A673 (cell line): ENCODE results near the gene FHIT. TPM values are rescaled to one million over a fixed set of nuclear protein-coding genes. Genes with fewer than 3 reads are reported as not detected.

Experiments
- BruUV-seq: library from RNA; stranded (reverse); fragments of 400-500 nt; replicated peaks from 2 replicates; lab custom pipeline; 2021; lab: Mats Ljungman, UMichigan
- CTCF ChIA-PET: fragments of 300-600 bp; sonication (Branson Sonifier 250); formaldehyde crosslinking; loops from one replicate; lab custom pipeline; 2022; ENCODE audit warnings: antibody characterized with exemption; lab: Charles Lee
- POLR2A ChIA-PET: fragments of 300-600 bp; sonication (Branson Sonifier 250); formaldehyde crosslinking; loops from one replicate; lab custom pipeline; 2022; ENCODE audit warnings: antibody characterized with exemption; ENCODE audit not compliant: low non-redundant PET; lab: Charles Lee
- DNase-seq: peaks from one replicate; pipeline ENCODE4 v3.0.0-alpha.2; 2015; ENCODE audit warnings: low spot score
- H3K27ac ChIP-seq: fragments of 200-600 bp; sonication (generic); 2 replicates; pipeline ENCODE4 v1.5.1; 2016; ENCODE audit warnings: mixed run types, low read depth, mild to moderate bottlenecking, mixed read lengths, antibody characterized with exemption, low read length; ENCODE audit not compliant: poor library complexity, severe bottlenecking
- H3K27me3 ChIP-seq: fragments of 200-600 bp; sonication (generic); replicated peaks from 2 replicates; pipeline ENCODE4 v1.6.1; 2017; ENCODE audit warnings: mixed run types, low read depth, mild to moderate bottlenecking, mixed read lengths, antibody characterized with exemption, low read length; ENCODE audit not compliant: insufficient read depth, poor library complexity
- H3K36me3 ChIP-seq: fragments of 200-600 bp; sonication (generic); 2 replicates; pipeline ENCODE4 v1.6.1; 2016; ENCODE audit warnings: mixed run types, mild to moderate bottlenecking, mixed read lengths, antibody characterized with exemption, low read length; ENCODE audit not compliant: insufficient read depth, poor library complexity, severe bottlenecking
- H3K4me1 ChIP-seq: fragments of 200-600 bp; sonication (generic); 2 replicates; pipeline ENCODE4 v1.6.1; 2017; ENCODE audit warnings: mixed run types, mild to moderate bottlenecking, mixed read lengths, antibody characterized with exemption, low read length; ENCODE audit not compliant: insufficient read depth, poor library complexity, severe bottlenecking
- H3K4me3 ChIP-seq: fragments of 200-600 bp; sonication (generic); 2 replicates; pipeline ENCODE4 v1.5.1; 2016; ENCODE audit warnings: low read depth, mixed run types, mild to moderate bottlenecking, mixed read lengths, low read length; ENCODE audit not compliant: poor library complexity, severe bottlenecking
- H3K9me3 ChIP-seq: fragments of 200-600 bp; sonication (generic); 2 replicates; pipeline ENCODE4 v1.6.1; 2016; ENCODE audit warnings: mixed run types, low read depth, mild to moderate bottlenecking, mixed read lengths, antibody characterized with exemption, low read length; ENCODE audit not compliant: poor library complexity, severe bottlenecking
- CTCF ChIP-seq: fragments of 300-800, 200-600 bp; sonication (generic); conservative IDR thresholded peaks from 2 replicates; pipeline ENCODE4 v1.5.1; 2017; ENCODE audit warnings: low read depth, mild to moderate bottlenecking, antibody characterized with exemption, low read length, moderate library complexity, mixed read lengths
- EZH2 ChIP-seq: fragments of 200-600 bp; sonication (generic); IDR thresholded peaks from 2 replicates; pipeline ENCODE4 v1.6.1; 2017; ENCODE audit warnings: borderline replicate concordance, low read depth, mild to moderate bottlenecking, mixed read lengths, antibody characterized with exemption, low read length; ENCODE audit not compliant: poor library complexity, severe bottlenecking
- intact Hi-C: fragments of 100-400 bp; cut with micrococcal nuclease; formaldehyde crosslinking; loops from one replicate; pipeline ENCODE4 v1.10.0; 2022; ENCODE audit not compliant: unreplicated experiment
- total RNA-seq: library from RNA; stranded (reverse); gene quantifications from 2 replicates; pipeline ENCODE4 v1.2.3, GENCODE V29; 2021

The FHIT gene
- total RNA-seq, 1 experiment from 2014 or later, result not detected

DNA sequence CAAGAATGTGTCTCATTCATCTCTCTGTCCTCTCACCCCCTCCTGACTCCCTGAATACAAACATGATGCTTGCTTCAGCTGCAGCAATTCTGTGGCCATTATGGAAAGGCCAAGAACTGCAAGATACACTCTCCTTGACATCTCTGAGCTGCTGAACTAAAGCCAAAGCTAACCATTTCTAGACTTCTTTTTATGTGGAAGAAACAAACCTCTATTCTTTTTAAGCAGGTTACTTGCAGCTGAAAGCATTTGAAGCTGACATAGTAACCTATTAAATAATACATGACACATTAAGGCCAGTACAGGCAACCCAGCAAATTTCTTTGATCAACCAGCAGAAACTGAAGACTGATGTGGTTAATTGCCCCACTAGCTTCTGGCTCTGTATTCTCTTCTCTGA lies 17.5 kb downstream of the FHIT start:
- ChIA-PET POLR2A (no interaction called here), CTCF (no interaction called here)
- Histone ChIP-seq H3K27me3 (no peaks in the 10 kb centered on the region), H3K4me3 (no peak overlapping the region), H3K36me3 (no peaks in the 10 kb centered on the region), H3K4me1 (no peaks in the 10 kb centered on the region), H3K27ac (no peak overlapping the region), H3K9me3 (no peaks in the 10 kb centered on the region)
- intact Hi-C loops, result no loop called here
- TF ChIP-seq CTCF (no peak), EZH2 (no peak)
- BruUV-seq, result no TSS peak
- no peak for DNase-seq

DNA sequence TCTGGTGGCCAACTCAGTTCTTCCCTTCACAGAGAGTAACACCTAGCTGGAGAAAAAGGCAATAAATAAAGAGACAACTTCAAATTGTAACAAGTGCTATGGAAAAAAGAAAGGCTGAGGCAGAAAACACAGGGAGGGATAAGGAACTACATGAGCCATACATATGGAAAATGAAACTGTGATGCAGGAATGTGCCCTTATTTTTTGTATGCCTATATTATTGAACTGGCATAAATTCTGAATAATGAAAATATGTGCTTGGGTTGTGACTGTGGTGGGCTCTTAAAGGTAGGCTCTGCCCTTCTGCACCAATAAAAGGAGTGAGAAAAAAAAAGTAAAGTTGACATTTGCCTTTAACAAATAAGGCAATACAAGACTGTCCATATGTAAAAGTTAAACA lies 19.6 kb downstream of the FHIT start:
- H3K27ac ChIP-seq, result no peak overlapping the region
- H3K36me3 ChIP-seq, result no peaks in the 10 kb centered on the region
- H3K4me3 ChIP-seq, result no peak overlapping the region
- DNase-seq, result no peak
- no peaks in the 10 kb centered on the region for H3K9me3 ChIP-seq
- intact Hi-C loops, result no loop called here
- BruUV-seq, result no TSS peak
- TF ChIP-seq CTCF (no peak), EZH2 (no peak)
- POLR2A ChIA-PET, result no interaction called here
- H3K27me3 ChIP-seq, result no peaks in the 10 kb centered on the region
- CTCF ChIA-PET, result no interaction called here
- H3K4me1 ChIP-seq, result no peaks in the 10 kb centered on the region

- no peak overlapping the region for H3K4me3 ChIP-seq
- BruUV-seq, result no TSS peak
- ChIA-PET CTCF (no interaction called here), POLR2A (no interaction called here)
- H3K36me3 ChIP-seq, result no peaks in the 10 kb centered on the region
- no peak for TF ChIP-seq CTCF
- no peak for TF ChIP-seq EZH2
- intact Hi-C loops, result no loop called here
- no peak for DNase-seq
- H3K4me1 ChIP-seq, result no peaks in the 10 kb centered on the region
- no peaks in the 10 kb centered on the region for H3K27me3 ChIP-seq
- H3K9me3 ChIP-seq, result no peaks in the 10 kb centered on the region
- no peak overlapping the region for H3K27ac ChIP-seq
Observed at GRCh38 chr3:61227799-61228198, 23.5 kb downstream of the FHIT start.
